Gastroesophageal sphincter (tissue), 4 donors: ENCODE measurements around the gene ELMO1. TPM values are rescaled to one million over a fixed set of nuclear protein-coding genes. Genes with fewer than 3 reads are reported as not detected.

ENCODE experiments used
- ATAC-seq: fragments of 150-250 bp; one replicate; pipeline ENCODE4 v1.9.1; 2016; ENCODE audit warnings: mild to moderate bottlenecking, moderate library complexity
- H3K27ac ChIP-seq, 4 donors: fragments of 200-600 bp; sonication (generic) in 3 of 4; 1 replicate in 3 of 4; 2 replicates in 1 of 4; pipeline ENCODE4 v1.5.1; 2016 to 2019
- H3K27me3 ChIP-seq: fragments of 200-600 bp; sonication (generic); one replicate; pipeline ENCODE4 v1.5.1; 2019
- H3K36me3 ChIP-seq, 2 donors: fragments of 200-600 bp; sonication (generic); one replicate each; pipeline ENCODE4 v1.5.1; 2019; ENCODE audit warnings: control low read depth in 1 of 2
- H3K4me1 ChIP-seq, 3 donors: fragments of 200-600 bp; sonication (generic); 1 replicate in 2 of 3; 2 replicates in 1 of 3; pipeline ENCODE4 v1.5.1; 2016 to 2019; ENCODE audit warnings: control low read depth in 2 of 3
- H3K4me3 ChIP-seq, 2 donors: fragments of 200-600 bp; sonication (generic); one replicate each; pipeline ENCODE4 v1.5.1; 2019; ENCODE audit warnings: mild to moderate bottlenecking in 1 of 2, moderate library complexity in 1 of 2
- H3K9me3 ChIP-seq, 3 donors: fragments of 200-600 bp; sonication (generic); one replicate each; pipeline ENCODE4 v1.5.1; 2017 to 2019; ENCODE audit warnings: control low read depth in 2 of 3
- EP300 ChIP-seq: sonication (generic); formaldehyde crosslinking; IDR thresholded peaks from one replicate; pipeline ENCODE4 v1.6.1; 2017; ENCODE audit warnings: antibody characterized with exemption, mild to moderate bottlenecking
- POLR2A ChIP-seq, 2 donors: fragments of 450-650 bp; IDR thresholded peaks; one replicate each; pipeline ENCODE4 v1.6.1; 2017; ENCODE audit warnings: antibody characterized with exemption in 2 of 2, mild to moderate bottlenecking in 2 of 2, moderate library complexity in 1 of 2
- POLR2AphosphoS5 ChIP-seq: sonication (generic); formaldehyde crosslinking; IDR thresholded peaks from one replicate; pipeline ENCODE4 v1.6.1; 2017; ENCODE audit warnings: antibody characterized with exemption
- WGBS, 2 donors: methylation state at CpG; one replicate each; pipeline ENCODE4 v1.1.5; 2018; ENCODE audit warnings: low coverage in 1 of 2; 5-methylcytosine and 5-hydroxymethylcytosine counted together
- total RNA-seq, 4 donors: library from RNA; depleted of rRNA; stranded (reverse); fragments of >200 nt; gene quantifications; one replicate each; pipeline ENCODE4 v1.1.0, GENCODE V29; 2016
- TF ChIP-seq, protein P1 (sequence below), 4 experiments: fragments of 200-600 bp in 2 of 4; fragments of 450-650 bp in 2 of 4; sonication (generic) in 1 of 4; IDR thresholded peaks; one replicate each; pipeline ENCODE4 v1.5.1; 2017 to 2019; ENCODE audit warnings: antibody characterized with exemption in 4 of 4, mild to moderate bottlenecking in 2 of 4, moderate library complexity in 2 of 4

ELMO1 gene
- total RNA-seq, 4 donors from 2014 or later: 22.1 to 54.0 (median 42.7) TPM

GRCh38 chr7:37151741-37152413 is 296.8 kb downstream of the ELMO1 start:
- H3K4me3 ChIP-seq: no peak overlapping the region
- H3K36me3 ChIP-seq: no peaks in the 10 kb centered on the region
- peak overlapping the region in 1 of 4 donors; percentile 59 for H3K27ac ChIP-seq
- H3K9me3 ChIP-seq: peaks cover 0 to 7% (median 0%) of the 10 kb centered on the region in 3 donors
- ATAC-seq: no peak
- H3K27me3 ChIP-seq: no peaks in the 10 kb centered on the region
- TF ChIP-seq POLR2A (IDR thresholded peaks at IDR 0.05) (no peak), EP300 (no peak), POLR2AphosphoS5 (no peak)
- TF ChIP-seq, protein P1, sequence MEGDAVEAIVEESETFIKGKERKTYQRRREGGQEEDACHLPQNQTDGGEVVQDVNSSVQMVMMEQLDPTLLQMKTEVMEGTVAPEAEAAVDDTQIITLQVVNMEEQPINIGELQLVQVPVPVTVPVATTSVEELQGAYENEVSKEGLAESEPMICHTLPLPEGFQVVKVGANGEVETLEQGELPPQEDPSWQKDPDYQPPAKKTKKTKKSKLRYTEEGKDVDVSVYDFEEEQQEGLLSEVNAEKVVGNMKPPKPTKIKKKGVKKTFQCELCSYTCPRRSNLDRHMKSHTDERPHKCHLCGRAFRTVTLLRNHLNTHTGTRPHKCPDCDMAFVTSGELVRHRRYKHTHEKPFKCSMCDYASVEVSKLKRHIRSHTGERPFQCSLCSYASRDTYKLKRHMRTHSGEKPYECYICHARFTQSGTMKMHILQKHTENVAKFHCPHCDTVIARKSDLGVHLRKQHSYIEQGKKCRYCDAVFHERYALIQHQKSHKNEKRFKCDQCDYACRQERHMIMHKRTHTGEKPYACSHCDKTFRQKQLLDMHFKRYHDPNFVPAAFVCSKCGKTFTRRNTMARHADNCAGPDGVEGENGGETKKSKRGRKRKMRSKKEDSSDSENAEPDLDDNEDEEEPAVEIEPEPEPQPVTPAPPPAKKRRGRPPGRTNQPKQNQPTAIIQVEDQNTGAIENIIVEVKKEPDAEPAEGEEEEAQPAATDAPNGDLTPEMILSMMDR (IDR thresholded peaks at IDR 0.05): no peak
- WGBS, 2 donors: 75 to 88% methylated on average over 7 of the region's 7 CpGs
- peaks cover 3 to 32% (median 9%) of the 10 kb centered on the region in 3 donors for H3K4me1 ChIP-seq

GRCh38 chr7:37150856-37151255 is 297.8 kb downstream of the ELMO1 start:
- TF ChIP-seq, protein P1 (IDR thresholded peaks at IDR 0.05): no peak
- TF ChIP-seq EP300: no peak
- no peak for TF ChIP-seq POLR2A (IDR thresholded peaks at IDR 0.05)
- no peak for TF ChIP-seq POLR2AphosphoS5
- no peak for ATAC-seq
- 98% methylated on average over 4 of the region's 4 CpGs; no CpG with 5 or more reads in 1 of the 2 donors for WGBS, 2 donors
- H3K9me3 ChIP-seq: peaks cover 0 to 7% (median 0%) of the 10 kb centered on the region in 3 donors
- H3K4me3 ChIP-seq: no peak overlapping the region
- no peaks in the 10 kb centered on the region for H3K27me3 ChIP-seq
- H3K36me3 ChIP-seq: no peaks in the 10 kb centered on the region
- peak overlapping the region in 1 of 4 donors; percentile 59 for H3K27ac ChIP-seq
- peaks cover 3 to 32% (median 9%) of the 10 kb centered on the region in 3 donors for H3K4me1 ChIP-seq

DNA sequence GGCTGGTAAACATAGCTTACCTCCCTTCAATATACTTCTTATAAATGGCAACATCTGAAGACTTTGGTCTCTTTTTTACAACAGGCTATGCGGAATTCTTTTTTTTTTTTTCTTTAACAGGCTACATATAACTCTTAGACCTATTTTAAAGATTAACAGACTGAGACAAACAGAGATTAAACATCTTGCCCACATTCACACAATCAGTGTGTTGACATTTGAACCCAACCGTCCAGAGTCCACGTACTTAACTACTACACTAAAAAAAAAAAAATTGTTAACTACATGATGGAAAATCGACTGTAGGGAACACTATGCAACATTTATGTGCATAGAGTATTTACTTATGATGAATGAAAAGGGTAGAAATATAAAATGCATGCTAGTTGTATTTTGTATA is 298.5 kb downstream of the ELMO1 start:
- Histone ChIP-seq H3K27ac (peak overlapping the region in 2 of 4 donors; percentile 31 to 59), H3K4me3 (no peak overlapping the region), H3K36me3 (no peaks in the 10 kb centered on the region), H3K4me1 (peaks cover 3 to 32% (median 9%) of the 10 kb centered on the region in 3 donors), H3K27me3 (no peaks in the 10 kb centered on the region), H3K9me3 (peaks cover 0 to 7% (median 0%) of the 10 kb centered on the region in 3 donors)
- no peak for ATAC-seq
- 13 to 33% methylated on average over 4 of the region's 4 CpGs for WGBS, 2 donors
- no peak for TF ChIP-seq POLR2A (IDR thresholded peaks at IDR 0.05)
- no peak for TF ChIP-seq EP300
- TF ChIP-seq, protein P1 (IDR thresholded peaks at IDR 0.05): no peak
- no peak for TF ChIP-seq POLR2AphosphoS5

- H3K27ac ChIP-seq: peak overlapping the region in 2 of 4 donors; percentile 31 to 59
- no peak for ATAC-seq
- TF ChIP-seq, protein P1 (IDR thresholded peaks at IDR 0.05): no peak
- TF ChIP-seq POLR2A (IDR thresholded peaks at IDR 0.05): no peak
- no peak for TF ChIP-seq EP300
- no peak for TF ChIP-seq POLR2AphosphoS5
- peaks cover 0 to 3% (median 0%) of the 10 kb centered on the region in 3 donors for H3K9me3 ChIP-seq
- H3K4me3 ChIP-seq: no peak overlapping the region
- no peaks in the 10 kb centered on the region for H3K27me3 ChIP-seq
- peaks cover 3 to 35% (median 9%) of the 10 kb centered on the region in 3 donors for H3K4me1 ChIP-seq
- no peaks in the 10 kb centered on the region for H3K36me3 ChIP-seq
These were observed 298.9 kb downstream of the ELMO1 start for GRCh38 chr7:37149773-37150124.

DNA sequence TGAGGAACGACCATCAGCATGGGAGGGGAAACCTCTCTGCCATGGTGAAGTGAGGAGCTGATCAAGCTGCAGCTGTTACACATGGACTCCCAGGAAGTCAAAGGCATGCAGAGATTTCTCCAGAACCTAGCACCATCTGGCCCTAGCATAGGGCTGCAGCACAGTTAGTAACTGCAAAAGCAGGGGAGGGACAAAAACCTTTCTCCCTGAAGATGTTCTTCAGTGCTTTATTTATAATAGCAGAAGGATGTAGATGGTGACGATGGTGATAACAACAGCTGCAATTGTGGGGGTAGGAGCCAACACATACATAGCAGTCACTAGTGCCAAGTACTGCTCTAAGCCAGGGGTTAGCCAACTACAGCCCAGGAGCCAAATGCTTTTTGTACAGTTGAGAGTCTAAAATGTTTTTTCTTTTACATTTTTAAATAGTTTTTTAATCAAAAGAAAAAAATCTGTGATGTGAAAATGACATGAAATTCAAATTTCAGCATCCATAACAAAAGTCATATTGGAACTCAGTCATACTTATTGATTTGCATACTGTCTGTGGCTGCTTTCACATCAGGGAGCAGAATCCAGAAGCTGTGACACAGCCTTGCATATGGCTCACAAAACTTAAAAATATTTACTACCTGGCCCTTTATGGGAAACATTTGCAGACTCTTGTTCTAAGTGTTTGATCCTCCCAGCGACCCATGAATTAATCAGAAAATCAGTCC is 299.5 kb downstream of the ELMO1 start:
- peak; percentile 48 for ATAC-seq
- Histone ChIP-seq H3K36me3 (no peaks in the 10 kb centered on the region), H3K27ac (peak overlapping the region in 3 of 4 donors; percentile 26 to 59 (median 31)), H3K4me3 (no peak overlapping the region), H3K27me3 (no peaks in the 10 kb centered on the region), H3K4me1 (peaks cover 3 to 40% (median 9%) of the 10 kb centered on the region in 3 donors), H3K9me3 (no peaks in the 10 kb centered on the region)
- 32 to 33% methylated on average over 1 to 3 of the region's 3 CpGs for WGBS, 2 donors
- TF ChIP-seq POLR2A (IDR thresholded peaks at IDR 0.05): no peak
- TF ChIP-seq EP300: no peak
- TF ChIP-seq, protein P1 (IDR thresholded peaks at IDR 0.05): no peak
